Esophagus squamous epithelium (tissue), 4 donors: ENCODE results near the gene KCNQ1.

Experiments
- POLR2A ChIP-seq, 4 donors: fragments of 450-650 bp; IDR thresholded peaks; one replicate each; pipeline ENCODE4 v1.6.1; 2017; ENCODE audit warnings: antibody characterized with exemption in 4 of 4, mild to moderate bottlenecking in 4 of 4, moderate library complexity in 3 of 4
- TF ChIP-seq, protein P1 (sequence below), 6 experiments: fragments of 450-650 bp in 4 of 6; fragments of 200-600 bp in 2 of 6; sonication (generic) in 2 of 6; IDR thresholded peaks; one replicate each; pipeline ENCODE4 v1.5.1; 2016 to 2019; ENCODE audit warnings: antibody characterized with exemption in 6 of 6, mild to moderate bottlenecking in 4 of 6, moderate library complexity in 4 of 6

- no peak for TF ChIP-seq POLR2A (IDR thresholded peaks at IDR 0.05)
- TF ChIP-seq, protein P1, sequence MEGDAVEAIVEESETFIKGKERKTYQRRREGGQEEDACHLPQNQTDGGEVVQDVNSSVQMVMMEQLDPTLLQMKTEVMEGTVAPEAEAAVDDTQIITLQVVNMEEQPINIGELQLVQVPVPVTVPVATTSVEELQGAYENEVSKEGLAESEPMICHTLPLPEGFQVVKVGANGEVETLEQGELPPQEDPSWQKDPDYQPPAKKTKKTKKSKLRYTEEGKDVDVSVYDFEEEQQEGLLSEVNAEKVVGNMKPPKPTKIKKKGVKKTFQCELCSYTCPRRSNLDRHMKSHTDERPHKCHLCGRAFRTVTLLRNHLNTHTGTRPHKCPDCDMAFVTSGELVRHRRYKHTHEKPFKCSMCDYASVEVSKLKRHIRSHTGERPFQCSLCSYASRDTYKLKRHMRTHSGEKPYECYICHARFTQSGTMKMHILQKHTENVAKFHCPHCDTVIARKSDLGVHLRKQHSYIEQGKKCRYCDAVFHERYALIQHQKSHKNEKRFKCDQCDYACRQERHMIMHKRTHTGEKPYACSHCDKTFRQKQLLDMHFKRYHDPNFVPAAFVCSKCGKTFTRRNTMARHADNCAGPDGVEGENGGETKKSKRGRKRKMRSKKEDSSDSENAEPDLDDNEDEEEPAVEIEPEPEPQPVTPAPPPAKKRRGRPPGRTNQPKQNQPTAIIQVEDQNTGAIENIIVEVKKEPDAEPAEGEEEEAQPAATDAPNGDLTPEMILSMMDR (IDR thresholded peaks at IDR 0.05) = no peak
Observed at GRCh38 chr11:2832533-2833020, 387.8 kb downstream of the KCNQ1 start.
